Thyroid gland (tissue), 4 donors: ENCODE measurements around the gene IER5L.

ENCODE experiments used
- POLR2A ChIP-seq, 2 donors: fragments of 450-650 bp; IDR thresholded peaks; one replicate each; pipeline ENCODE4 v1.6.1; 2017; ENCODE audit warnings: antibody characterized with exemption in 2 of 2, mild to moderate bottlenecking in 2 of 2, moderate library complexity in 1 of 2
- TF ChIP-seq, protein P1 (sequence below), 6 experiments: fragments of 200-600 bp in 3 of 6; fragments of 450-650 bp in 3 of 6; sonication (generic) in 3 of 6; IDR thresholded peaks; one replicate each; pipeline ENCODE4 v1.5.1; 2016 to 2019; ENCODE audit warnings: antibody characterized with exemption in 6 of 6, mild to moderate bottlenecking in 2 of 6, inconsistent platforms in 1 of 6, moderate library complexity in 1 of 6

DNA sequence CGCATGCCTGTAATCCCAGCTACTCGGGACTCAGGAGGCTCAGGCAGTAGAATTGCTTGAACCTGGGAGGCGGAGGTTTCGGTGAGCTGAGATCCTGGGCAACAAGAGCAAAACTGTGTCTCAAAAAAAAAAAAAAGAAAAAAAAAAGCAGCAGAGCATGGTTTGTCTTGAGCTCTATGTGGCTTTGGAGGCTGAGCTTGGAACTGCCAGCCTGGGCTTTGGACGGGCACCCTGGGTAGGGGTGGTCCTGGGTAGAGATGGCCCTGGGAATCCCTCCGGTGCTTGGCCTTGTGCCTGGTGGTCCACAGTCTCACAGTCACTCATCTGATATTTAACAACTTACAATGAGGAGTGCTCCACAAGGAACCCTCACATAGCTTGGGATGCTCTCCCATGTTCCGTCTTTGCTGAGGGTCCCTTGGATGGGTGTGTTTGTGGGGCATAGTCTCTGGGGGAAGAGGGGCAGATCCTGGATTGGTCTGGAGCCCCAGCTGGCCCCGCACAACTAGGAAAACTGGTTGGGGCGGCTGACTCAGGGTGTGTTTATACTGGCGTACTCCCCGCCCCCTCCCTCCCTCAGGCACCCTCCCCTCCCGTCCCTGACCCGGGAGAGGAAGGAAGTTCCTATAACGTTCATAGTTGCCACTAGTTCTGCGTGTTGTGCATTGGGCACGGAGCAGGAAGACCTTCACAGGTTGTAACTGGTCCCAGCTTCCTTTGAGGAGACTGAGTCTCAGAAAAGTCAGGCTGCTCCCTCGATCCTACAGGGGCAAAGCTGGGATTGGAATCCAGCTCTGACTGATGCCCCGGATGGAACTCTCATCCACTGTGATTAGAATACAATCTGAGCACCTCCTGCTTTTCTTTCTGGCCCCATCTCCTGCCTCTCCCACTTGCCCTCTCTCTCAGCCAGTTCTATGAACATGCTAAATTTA is 11.2 kb downstream of the IER5L start:
- TF ChIP-seq, protein P1, sequence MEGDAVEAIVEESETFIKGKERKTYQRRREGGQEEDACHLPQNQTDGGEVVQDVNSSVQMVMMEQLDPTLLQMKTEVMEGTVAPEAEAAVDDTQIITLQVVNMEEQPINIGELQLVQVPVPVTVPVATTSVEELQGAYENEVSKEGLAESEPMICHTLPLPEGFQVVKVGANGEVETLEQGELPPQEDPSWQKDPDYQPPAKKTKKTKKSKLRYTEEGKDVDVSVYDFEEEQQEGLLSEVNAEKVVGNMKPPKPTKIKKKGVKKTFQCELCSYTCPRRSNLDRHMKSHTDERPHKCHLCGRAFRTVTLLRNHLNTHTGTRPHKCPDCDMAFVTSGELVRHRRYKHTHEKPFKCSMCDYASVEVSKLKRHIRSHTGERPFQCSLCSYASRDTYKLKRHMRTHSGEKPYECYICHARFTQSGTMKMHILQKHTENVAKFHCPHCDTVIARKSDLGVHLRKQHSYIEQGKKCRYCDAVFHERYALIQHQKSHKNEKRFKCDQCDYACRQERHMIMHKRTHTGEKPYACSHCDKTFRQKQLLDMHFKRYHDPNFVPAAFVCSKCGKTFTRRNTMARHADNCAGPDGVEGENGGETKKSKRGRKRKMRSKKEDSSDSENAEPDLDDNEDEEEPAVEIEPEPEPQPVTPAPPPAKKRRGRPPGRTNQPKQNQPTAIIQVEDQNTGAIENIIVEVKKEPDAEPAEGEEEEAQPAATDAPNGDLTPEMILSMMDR (IDR thresholded peaks at IDR 0.05): no peak
- TF ChIP-seq POLR2A (IDR thresholded peaks at IDR 0.05): peak; percentile 8 to 61
